GM12892 (cell line): ENCODE measurements around the gene PRR33.

ENCODE experiments used
- POLR2A ChIP-seq: IDR thresholded peaks from 2 replicates; pipeline ENCODE4 v1.6.1; 2011; ENCODE audit warnings: low read depth, low read length, control low read depth
- POLR2AphosphoS5 ChIP-seq: IDR thresholded peaks from 2 replicates; pipeline ENCODE4 v1.6.1; 2011; ENCODE audit warnings: low read depth, low read length, control low read depth
- TAF1 ChIP-seq: IDR thresholded peaks from 2 replicates; pipeline ENCODE4 v1.6.1; 2011; ENCODE audit warnings: low read depth, mild to moderate bottlenecking, control low read depth, low read length, borderline replicate concordance

DNA sequence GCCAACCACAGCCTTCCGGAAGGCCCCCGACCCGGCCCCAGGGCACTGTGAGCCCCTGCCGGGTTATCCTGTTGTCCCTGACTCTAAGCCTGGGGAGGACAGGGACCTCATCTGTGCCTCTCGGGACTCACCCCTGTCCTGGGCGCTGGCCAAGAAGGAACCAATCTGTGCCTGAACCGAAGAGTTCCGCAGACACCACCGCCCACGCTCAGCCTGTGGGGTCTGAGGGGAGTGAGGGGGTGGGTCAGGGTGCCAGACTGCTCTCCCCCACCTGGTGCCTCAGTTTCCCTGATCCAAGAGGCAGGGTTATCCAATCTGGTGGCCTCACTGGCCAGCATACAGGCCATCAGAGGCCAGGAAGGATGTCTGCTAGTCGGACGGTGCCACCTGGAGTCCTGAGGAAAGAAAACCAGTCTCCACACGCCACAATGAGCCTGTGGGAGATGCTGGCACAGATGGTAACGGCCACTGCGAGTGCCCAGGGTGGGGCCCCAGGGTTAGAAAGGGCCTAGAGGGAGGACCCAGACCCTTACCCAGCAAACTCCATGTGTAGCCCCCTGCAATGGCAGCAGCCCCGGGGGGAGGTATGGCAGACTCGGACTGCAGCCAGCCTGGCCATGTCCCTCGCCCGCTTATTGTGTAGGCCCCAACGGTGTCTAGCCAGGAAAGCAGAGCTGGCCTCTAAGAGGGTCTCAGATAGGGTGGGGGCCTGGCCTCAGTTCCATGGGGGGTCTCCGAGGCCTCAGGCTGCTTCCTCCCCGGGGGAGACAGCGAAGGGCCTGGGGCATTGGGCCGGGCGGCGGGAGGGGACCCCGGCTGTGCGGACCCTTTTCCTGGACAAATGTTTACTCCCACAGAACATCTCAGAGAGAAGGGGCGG, 27.0 kb upstream of the PRR33 start:
- no peak for TF ChIP-seq POLR2AphosphoS5
- TF ChIP-seq POLR2A = no peak
- no peak for TF ChIP-seq TAF1
